GM18858 (cell line): Measurements from ENCODE around the gene NGB.

ENCODE experiments used
- ATAC-seq: cut with Tn5 transposase; IDR thresholded peaks from one replicate; pipeline ENCODE4 v1.9.1; 2021; ENCODE audit not compliant: unreplicated experiment

NGB gene

DNA sequence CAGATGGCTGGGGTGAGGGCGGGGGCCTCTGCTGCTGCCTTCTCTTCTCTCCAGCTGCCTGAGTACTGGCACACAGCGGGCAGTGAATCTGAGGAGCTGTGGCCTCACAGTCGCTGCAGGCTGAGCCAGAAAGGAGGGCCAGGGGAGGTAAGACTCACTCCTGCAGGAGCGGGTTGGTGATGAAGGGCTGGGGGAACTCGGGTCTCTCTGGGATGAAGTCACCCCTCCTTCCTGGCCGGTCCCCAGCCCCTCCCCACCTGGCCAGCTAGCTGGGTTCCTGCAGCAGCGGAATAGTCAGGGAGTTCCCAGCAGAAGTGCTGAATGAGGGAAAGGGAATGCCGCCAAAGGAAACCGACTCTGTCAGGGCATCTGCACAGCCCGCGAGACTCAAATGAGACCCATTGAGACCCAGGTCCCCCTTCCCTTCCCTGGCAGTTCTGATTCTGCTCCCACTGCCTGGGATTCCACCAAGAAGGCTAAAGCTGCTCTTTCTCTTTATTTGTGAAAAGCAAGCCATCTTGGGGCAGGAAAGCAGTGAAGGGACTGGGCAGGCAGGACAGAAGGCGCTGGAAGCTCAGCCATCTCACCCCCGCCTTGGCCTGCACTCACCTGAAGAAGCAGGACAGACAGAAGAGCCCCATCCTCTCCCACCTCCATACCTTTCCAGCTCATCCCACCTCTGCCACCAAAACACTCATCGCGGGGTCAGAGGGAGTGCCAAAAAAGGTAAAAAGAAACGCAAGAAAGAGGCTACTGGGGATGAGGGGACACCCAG is 5.3 kb downstream of the NGB start:
- no peak for ATAC-seq

DNA sequence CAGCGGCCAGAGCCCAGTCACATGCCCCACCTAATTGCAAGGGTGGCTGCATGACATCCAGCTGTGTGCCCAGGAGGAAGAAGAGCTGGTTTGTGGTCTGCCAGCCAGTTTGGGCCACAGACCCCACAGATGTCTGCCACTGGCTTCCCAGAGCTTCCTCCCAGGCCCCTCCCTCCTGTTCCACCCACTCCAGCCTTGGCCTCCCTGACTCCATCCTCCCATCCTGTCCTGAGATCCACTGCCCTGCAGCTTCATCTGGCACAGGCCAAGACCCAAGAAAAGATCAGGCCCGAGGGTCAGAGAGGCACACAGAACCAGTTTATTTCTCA is 5.9 kb downstream of the NGB start:
- no peak for ATAC-seq

DNA sequence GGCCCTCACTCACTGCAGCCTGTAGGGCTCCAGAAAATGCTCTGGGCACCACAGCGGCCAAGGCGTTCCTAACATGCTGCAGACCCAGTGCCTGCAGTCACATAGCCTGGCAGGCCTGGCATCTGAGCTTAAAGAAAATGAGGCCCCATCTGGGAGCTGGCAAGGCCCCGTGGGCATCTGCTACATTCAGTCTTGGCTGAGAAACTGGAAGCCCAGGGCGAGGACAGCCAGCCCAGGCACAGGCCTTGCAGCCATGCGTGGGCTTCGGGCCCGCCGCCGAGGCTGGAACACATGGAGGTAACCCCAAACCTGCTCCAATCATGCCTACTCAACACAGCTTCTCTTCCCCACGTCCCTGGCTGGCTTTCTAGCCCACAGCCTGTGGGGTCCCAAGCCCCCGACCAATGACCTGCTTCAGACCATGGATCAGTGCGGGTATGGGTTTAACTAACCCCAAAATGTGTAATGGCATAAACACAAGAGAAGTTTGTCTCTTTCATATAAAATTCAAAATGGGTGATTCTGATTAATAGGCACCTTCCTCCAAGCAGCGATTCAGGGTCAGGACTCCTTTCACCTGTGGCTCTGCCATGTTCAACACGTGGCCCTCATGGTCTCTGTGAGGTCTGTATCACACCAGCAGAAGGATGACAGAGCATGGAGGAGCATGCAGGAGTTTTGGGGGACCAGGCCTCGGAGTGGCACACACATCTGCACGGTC is 6.4 kb downstream of the NGB start:
- no peak for ATAC-seq

DNA sequence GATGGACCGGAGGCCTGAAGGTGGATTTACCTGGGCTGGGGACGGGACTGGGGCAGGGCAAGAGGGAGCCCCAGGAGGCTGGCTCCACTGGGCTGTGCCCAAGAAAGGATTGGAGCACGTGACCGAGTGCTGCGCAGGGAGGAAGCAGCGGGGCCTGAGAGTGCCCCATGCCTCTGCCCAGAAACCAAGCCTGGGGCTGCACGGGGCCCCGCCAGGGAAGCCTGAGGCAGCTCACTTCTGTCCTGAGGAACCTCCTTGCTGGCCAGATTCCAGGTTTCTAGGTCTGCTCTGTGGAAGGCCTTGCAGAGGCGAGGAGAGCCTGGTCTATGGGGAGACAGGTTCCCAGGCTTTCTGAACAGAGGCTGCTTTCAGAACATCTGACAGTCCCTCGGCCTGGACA is 10.4 kb downstream of the NGB start:
- no peak for ATAC-seq

DNA sequence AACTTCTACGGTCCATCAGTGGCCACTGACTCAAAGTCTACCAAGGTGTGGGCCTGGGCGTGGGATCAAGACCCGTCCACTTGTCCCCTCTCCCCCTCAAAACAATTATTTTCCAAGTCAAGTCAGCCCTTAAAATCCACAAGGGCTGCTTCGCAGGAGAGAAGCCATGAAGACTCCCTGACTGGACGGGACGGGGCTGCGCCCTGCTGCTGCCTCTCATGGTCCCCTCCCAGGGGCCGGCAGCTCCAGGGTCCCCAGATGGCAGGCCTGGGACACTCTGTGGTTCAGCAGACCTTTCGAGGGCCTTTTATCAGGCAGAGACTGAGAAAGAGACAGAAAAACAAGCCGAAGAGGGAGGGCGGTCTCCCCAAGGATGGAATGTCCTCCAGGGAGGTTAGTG is 10.8 kb downstream of the NGB start:
- no peak for ATAC-seq

DNA sequence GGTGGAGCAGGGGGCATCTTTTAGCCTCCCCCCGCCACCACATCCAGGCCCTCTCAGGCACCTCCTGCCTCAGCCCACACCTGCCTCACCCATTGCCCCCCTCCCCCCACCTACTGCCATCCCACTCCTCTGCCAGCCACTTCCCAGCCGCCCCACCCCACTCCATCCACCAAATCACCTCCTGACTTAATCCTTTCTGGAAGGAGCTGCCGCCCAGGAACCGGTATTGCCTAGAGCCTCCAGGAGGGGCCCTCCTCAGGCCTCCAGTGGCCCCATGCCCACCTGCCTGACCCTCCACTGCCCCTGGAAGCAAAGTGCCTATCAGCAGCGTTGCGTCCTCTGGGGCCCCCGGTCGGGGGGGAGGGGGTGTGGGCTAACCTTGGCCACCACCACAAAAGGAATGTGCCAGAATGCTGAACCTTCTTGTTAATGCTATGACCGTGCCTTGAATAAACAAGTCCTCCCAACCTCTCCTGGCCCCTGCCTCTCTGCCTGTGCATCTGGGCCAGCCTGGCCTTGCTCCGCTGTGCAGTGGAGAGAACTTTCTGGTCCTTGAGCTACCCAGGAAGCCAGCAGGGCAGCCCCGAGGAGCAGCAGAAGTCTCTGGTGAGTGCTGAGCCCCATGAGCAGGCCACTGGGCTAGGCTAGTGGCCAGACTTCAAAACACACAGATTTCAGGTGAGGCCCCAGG is 11.8 kb downstream of the NGB start:
- ATAC-seq: no peak

DNA sequence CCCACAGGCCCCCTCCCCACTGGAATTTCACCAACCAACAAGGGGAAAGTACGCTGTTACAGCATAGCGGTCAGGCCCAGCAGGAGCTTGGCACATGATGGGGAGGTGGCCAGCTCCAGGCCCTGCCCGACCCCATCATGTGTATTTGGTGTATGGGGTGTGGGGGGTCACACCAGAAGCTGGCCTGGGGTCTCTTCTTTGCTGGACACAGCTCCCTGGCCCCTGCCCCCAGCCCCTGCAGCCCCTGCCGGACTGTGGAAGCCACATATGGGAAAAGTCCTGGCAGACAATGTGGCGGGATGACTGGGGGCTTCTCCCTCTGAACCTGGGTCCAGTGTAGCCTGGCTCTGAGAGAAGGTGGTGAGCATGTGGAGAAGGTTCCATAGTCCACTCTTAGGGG is 12.4 kb downstream of the NGB start:
- ATAC-seq: no peak

DNA sequence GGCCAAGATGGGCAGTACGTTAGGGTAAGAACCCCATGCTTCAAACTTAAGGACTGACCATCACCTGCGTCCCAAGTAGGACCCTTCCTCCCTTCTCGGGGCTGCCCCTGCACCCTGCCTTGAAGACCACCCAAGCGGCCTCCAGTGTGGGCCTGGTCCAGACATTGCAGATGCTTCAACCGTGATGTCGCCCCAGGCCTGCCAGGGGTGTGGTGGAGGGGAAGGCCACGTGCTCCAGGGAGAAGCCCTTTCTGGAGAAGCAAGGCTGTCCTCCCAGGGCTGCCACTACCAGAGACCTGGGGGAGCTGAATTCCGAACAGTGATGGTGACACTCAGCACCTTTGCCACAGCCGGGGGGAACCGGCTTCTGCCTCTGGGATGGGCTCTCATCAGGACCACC is 13.3 kb downstream of the NGB start:
- no peak for ATAC-seq

DNA sequence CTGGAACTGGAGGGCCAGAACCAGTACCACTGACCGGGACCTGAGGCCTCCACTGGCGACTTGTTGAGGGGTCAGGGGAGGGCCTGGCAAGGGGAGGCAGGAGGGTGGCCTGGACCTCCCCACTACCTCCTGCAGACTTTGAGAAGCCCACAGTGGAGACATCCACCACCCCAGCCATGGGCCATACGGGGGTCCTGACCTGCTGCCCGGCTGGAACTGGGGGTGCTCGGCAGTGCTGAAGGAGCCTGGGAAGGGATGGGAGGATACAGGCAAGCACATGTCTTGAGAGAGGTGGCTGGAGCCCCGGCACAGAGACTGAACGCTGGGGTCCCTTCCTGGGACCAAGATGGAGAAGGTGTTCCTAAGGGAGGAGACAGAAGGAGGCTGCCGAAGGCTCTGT is 14.3 kb downstream of the NGB start:
- no peak for ATAC-seq

DNA sequence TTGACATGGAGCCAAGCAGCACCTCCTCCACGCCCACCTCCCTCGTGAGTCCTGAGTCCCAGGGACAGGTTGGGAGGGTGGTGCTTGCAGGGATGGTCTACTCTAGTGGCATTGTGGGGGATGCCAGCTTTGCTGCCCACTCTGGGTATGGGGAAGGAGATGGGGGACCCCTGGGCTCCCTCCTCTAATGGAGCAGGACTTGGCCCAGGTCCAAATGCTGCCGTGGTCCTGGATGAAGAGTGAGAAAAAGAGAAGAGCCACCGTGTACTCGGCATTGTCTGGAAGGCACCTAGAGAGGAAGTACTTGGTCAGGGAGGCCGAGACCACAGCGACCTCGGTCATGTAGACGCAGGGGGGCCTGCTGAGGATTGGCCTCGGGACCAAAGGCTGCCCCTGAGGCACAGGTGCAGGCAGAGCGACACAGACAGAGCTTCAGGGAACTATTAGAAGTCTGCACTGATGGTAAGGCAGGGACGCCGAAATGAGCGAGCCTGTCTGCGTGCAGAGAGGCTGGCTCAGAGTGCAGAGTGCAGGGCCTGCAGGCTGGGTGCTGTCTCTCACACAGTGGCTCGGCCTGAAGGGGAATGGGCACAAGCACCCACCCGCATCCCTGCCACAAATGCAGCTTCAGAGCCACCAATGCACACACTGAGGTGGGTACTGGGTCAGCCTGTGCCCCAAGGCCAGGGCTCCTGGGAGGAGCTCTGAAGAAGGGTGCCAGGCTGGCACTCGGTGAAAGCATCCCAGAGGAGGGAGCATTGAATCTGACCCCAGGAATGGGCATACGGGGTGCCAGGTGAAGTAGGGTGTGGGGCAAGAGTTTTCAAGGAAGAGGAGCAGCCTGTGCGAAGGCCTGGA is 17.4 kb downstream of the NGB start:
- no peak for ATAC-seq

DNA sequence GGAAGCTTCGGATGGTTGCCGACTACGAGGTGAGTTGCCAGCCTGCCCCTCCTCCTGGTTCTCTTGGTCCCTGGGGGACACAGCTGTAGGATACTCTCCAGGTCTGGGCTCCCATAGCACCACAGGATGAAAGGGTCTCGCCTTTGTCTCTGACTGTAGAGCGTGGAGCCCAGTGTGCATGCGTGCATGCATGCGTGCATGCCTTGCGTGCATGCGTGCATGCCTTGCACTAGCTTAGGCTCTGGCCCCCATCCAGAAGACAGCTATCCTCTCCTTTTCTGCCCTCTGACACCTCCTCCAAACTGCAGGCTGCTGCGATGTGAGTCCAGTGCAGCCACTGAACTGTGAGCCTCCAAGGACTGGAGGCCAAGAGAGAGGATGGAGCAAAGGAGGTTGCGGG is 19.1 kb downstream of the NGB start:
- ATAC-seq: no peak

DNA sequence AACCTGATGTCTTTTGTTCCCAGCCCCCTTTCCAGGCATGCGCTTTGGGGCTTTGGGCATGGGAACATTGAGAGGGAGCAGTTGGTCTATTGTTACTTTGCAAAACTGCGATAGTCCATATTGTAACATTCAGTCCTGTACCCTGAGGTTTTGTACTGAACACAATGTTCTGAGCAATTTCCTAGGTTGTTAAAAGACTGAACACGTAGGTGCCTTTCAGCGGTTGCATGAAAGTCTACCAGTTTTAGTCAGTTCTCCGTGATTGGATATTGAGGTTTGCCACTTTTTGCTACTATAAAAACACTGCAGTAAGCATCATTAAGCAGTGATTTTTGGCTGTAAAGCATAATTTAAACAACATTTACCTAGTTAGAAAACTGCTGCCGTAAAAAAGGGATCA is 20.1 kb downstream of the NGB start:
- no peak for ATAC-seq

DNA sequence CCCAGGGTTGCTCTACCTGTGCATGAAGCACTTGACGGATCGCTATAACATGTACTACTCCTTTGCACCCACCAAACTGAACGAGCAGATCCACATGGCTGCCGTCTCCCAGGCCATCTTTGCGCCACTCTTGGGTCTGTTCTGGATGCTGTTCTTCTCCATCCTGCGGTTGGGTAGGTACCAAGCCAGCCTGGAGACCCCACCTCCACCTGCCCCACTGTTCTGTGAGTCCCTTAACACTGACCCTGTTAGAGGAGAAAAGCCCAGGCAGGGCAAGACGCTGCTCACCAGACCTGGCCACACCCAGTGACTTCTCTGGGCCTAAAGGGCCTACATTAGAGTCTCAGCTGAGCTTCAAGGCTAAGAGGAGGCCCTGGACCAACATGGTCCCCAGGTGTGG is 21.7 kb downstream of the NGB start:
- no peak for ATAC-seq

DNA sequence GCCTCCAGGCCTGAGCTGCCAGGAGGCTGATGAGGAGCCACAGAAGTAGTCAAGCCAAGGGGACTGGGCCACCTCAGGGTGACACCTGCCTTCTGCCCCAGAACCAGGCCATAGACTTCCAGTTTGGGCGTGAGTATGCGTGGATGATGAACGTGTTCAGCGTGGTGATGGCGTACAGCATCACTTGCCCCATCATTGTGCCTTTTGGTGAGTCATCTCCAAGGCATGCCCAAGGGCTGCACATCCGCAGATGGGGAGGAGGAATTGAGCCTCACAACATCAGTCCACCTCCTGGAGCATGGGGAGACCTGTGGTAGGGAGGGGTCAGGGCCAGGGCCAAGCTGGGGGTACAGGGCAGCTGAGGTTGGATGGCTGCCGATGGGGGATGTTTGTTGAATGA is 22.3 kb downstream of the NGB start:
- no peak for ATAC-seq

DNA sequence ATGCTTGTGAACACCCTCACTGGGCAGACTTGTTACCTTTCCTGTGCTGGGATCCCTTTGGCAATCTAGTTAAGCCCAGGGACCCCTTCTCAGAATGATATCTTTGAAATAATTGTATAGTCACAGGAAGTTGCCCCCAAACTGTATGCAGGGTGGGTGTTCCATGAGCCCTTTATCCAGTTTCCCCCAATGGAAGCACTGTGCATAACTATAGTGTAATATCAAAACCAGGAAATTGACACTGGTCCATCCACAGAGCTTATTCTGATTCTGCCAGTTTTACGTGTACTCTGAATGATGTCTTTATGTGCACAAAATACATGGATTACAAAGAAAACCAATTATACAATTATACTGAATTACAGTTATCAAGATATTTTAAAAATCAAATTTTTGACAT is 24.2 kb downstream of the NGB start:
- ATAC-seq: no peak

DNA sequence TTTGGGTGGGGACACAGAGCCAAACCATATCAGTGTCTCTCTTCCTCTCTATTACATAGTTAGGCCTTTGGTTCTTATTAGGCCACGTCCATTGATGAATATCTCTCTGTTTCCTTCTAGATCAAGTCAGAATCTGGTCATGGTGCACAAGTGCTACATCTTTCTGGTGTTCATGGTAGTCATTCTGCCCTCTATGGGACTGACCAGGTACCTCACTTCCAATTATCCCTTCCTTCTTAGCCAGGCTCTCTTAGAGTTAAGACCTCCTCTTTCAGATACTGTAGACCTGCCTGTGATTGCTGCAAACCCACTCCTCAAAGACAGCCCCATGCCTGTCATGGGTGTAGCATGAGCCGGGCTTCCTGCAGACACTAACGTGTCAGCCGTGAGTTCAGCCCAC is 25.2 kb downstream of the NGB start:
- no peak for ATAC-seq

DNA sequence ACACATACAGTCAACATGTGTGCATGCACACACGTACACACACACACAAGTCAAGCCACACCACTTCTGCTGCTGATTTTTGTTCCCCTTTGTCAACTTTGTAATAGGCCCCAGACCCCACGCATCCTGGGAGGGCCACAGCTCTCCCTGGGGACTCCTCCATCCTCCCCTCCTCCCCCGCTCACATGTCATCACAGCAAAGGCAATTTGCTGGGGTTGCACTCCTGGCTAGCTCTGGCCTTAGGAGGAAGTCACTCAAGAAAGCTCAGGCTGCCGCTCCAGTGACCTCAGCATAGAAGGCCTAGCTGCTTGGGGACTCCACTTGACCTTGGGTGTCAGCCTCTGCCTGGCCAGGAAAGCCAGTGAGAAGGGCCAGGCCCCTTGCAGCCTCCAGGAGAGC is 27.2 kb downstream of the NGB start:
- no peak for ATAC-seq

DNA sequence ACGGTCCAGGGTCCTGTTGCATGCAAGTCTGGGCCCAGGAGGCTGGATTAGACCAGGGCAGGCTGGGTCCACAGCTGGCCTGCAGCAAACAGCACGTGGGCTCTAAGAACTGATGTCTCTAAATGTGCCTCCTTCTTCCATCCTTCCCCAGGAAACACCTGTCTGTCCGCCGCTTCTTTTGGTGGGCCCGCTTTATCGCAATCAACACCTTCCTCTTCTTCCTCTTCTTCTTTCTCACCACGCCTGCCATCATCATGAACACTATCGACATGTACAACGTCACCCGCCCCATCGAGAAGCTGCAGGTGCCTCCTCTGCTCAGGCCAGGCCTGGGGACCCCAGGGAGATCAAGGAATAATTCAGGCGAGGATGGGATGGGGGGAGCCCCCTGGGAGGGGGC is 28.3 kb downstream of the NGB start:
- no peak for ATAC-seq

DNA sequence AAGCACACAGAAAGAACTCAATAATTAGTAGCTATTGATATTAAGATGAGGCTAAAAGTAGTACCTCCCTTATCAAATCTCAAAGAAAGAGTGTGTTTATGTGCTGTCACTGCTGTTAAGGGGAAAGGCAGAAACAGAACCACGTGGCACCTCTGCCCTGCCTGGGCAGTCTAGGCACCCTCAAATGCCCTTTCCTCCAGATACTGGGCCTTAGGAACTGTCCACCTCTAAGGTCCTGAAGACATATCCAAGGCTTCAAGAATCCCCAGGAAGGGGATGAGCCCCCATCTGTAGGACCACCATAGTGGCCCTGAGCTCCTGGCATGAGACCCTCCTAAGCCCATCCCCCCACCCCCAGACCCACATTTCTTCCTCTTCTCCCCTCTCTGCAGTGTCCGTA is 29.1 kb downstream of the NGB start:
- ATAC-seq: no peak

DNA sequence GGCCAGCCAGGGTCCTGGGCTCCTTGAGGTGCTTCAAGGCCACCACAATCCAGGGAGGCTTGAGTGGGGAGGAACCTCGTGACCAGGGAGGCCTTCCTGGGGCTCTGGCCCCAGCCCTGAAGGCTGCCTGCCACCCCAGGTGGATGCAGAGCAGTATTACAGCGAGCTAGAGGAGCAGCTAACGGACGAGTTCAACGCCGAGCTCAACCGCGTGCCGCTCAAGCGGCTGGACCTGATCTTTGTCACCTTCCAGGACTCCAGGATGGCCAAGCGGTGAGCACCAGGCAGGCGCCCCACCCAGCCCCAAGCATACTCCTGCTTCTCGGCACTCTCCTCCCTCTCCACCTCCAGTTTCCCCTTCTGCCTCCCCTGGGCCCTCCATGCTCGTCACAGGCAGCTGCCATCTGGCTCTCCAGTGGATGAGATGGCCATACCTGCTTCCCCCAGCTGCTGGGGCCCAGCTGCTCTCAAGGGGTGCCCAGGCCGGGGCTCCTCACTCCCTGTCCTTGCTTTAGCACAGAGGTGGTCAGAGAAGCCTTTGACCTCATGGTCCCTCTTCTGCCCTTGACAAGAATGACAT is 30.6 kb downstream of the NGB start:
- no peak for ATAC-seq

DNA sequence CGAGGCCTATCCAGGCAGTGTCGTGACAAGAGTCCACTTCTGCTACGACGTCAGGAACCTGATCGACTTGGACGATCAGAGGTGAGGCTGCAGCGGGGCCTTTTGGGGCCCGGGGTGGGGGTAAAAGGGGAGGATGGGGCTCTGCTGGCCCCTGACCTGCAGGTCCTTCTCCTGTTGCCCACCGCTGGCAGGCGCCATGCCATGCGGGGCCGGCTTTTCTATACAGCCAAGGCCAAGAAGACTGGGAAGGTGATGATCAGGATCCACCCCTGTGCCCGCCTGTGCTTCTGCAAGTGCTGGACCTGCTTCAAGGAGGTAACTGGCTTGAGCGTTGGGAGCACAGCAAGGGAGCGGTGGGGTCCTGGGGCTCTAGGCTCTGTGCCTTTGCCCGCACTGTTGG is 31.6 kb downstream of the NGB start:
- ATAC-seq: no peak
